ENCODE data around the gene CRYBA2.

Gene CRYBA2

GRCh38 chr2:219018286-219018685 is 25.1 kb upstream of the CRYBA2 start:
- no peak for TF ChIP-seq TAF1 (IDR thresholded peaks at IDR 0.05; ENCODE audit: borderline replicate concordance, insufficient read depth, low read length)

- TF ChIP-seq TAF1 (IDR thresholded peaks at IDR 0.05; ENCODE audit: borderline replicate concordance, insufficient read depth, low read length) (no peak), REST (IDR thresholded peaks at IDR 0.05; ENCODE audit: insufficient read depth in 1 of 2, low read depth in 2 of 2, low read length in 2 of 2) (no peak), POLR2AphosphoS5 (IDR thresholded peaks at IDR 0.05; ENCODE audit: low read depth, low read length) (no peak), SIN3A (IDR thresholded peaks at IDR 0.05; ENCODE audit: borderline replicate concordance, insufficient read depth, low read length) (no peak), FOXP2 (optimal IDR thresholded peaks at IDR 0.05; ENCODE audit: borderline replicate concordance, extremely low read depth, extremely low read length, insufficient read depth) (no peak)
Observed at GRCh38 chr2:219017201-219017931, 24.1 kb upstream of the CRYBA2 start.

GRCh38 chr2:219016721-219017120 is 23.5 kb upstream of the CRYBA2 start:
- no peak for TF ChIP-seq FOXP2 (optimal IDR thresholded peaks at IDR 0.05; ENCODE audit: borderline replicate concordance, extremely low read depth, extremely low read length, insufficient read depth)
- no peak for TF ChIP-seq SIN3A (IDR thresholded peaks at IDR 0.05; ENCODE audit: borderline replicate concordance, insufficient read depth, low read length)
- TF ChIP-seq POLR2AphosphoS5 (IDR thresholded peaks at IDR 0.05; ENCODE audit: low read depth, low read length) = no peak
- no peak for TF ChIP-seq REST (IDR thresholded peaks at IDR 0.05; ENCODE audit: insufficient read depth in 1 of 2, low read depth in 2 of 2, low read length in 2 of 2)
- TF ChIP-seq TAF1 (IDR thresholded peaks at IDR 0.05; ENCODE audit: borderline replicate concordance, insufficient read depth, low read length) = no peak

- TF ChIP-seq TAF1 (IDR thresholded peaks at IDR 0.05; ENCODE audit: borderline replicate concordance, insufficient read depth, low read length) = no peak
- no peak for TF ChIP-seq POLR2AphosphoS5 (IDR thresholded peaks at IDR 0.05; ENCODE audit: low read depth, low read length)
- no peak for TF ChIP-seq REST (IDR thresholded peaks at IDR 0.05; ENCODE audit: insufficient read depth in 1 of 2, low read depth in 2 of 2, low read length in 2 of 2)
- no peak for TF ChIP-seq FOXP2 (optimal IDR thresholded peaks at IDR 0.05; ENCODE audit: borderline replicate concordance, extremely low read depth, extremely low read length, insufficient read depth)
- TF ChIP-seq SIN3A (IDR thresholded peaks at IDR 0.05; ENCODE audit: borderline replicate concordance, insufficient read depth, low read length) = no peak
Observed at GRCh38 chr2:219010873-219011272, 17.7 kb upstream of the CRYBA2 start.

- no peak for TF ChIP-seq SIN3A (IDR thresholded peaks at IDR 0.05; ENCODE audit: borderline replicate concordance, insufficient read depth, low read length)
- TF ChIP-seq FOXP2 (optimal IDR thresholded peaks at IDR 0.05; ENCODE audit: borderline replicate concordance, extremely low read depth, extremely low read length, insufficient read depth) = no peak
- no peak for TF ChIP-seq POLR2AphosphoS5 (IDR thresholded peaks at IDR 0.05; ENCODE audit: low read depth, low read length)
- no peak for TF ChIP-seq TAF1 (IDR thresholded peaks at IDR 0.05; ENCODE audit: borderline replicate concordance, insufficient read depth, low read length)
- TF ChIP-seq REST (IDR thresholded peaks at IDR 0.05; ENCODE audit: insufficient read depth in 1 of 2, low read depth in 2 of 2, low read length in 2 of 2) = no peak
Observed at GRCh38 chr2:219010162-219010756, 17.0 kb upstream of the CRYBA2 start.

All from PFSK-1 (cell line).